ENCODE results near the gene TECPR2.
A peak's percentile ranks its signal among the peaks of the same experiment; 100 is the strongest.
"Not testable (repeated sequence)": the region's sequence is repeated elsewhere in the genome, so short reads cannot be mapped to it uniquely, and the experiment has no call there.

TECPR2 gene

DNA sequence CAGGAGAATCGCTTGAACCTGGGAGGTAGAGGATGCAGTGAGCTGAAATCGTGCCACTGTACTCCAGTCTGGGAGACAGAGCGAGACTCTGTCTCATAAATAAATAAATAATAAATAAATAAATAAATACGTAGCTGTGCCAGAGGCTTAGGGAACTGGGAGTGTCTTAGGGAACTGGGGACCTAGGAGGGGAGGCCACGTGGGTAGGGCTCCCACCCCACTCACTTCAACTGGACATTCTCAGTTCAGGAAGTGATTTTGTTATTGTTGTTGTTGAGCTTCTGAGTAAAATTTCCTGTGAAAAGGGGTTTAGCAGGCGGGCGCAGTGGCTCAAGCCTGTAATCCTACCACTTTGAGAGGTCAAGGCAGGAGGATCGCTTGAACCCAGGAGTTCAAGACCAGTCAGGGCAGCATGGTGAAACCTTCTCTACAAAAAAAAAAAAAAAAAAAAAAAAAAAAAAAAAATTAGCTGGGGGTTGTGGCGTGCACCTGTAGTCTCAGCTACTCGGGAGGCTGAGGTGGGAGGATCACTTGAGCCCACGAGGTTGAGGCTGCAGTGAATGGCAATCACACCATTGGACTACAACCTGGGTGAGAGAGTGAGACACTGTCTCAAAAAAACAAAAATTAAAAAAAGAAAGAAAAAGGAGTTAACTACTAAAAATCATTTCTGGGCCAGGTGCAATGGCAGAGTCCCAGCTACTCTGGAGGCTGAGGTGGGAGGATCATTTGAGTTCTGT, 165.9 kb downstream of the TECPR2 start:
- Histone ChIP-seq H3K4me1 (peaks cover 35% of the 10 kb centered on the region), H3K27me3 (ENCODE audit: low read depth) (no peaks in the 10 kb centered on the region), H3K9me3 (no peaks in the 10 kb centered on the region), H3K4me3 (no peak overlapping the region), H3K36me3 (replicated peaks) (no peaks in the 10 kb centered on the region)
- in situ Hi-C loops (cut with MboI; ENCODE audit: low sequenced_read_pairs), result no loop called here
- DNase-seq (ENCODE audit: low spot score in 2 of 2), result no peak

DNA sequence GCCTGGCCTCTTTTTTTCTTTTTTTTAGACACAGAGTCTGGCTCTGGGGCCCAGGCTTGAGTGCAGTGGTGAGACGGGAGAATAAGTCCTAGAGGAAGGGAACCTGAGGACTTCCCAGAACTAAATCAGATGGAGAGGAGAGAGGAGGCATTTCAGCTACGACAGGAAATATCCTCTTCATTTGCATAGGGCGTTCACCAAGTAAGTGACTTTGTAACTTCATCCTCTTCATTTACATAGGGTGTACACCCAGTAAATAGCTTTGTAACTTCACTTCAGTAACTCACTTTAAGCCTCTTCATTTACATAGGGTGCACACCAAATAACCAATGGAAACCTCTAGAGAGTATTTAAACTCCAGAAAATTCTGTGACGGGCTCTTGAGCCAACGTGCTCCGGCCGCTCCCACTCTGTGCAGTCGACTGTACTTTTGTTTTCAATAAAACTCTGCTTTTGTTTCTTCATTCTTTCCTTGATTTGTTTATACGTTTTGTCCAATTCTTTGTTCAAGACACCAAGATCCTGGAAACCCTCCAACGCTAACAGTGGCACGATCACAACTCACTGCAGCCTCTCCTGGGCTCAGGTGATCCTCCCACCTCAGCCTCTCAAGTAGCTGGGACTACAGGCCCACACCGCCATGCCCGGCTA, 168.2 kb downstream of the TECPR2 start:
- Histone ChIP-seq H3K36me3 (replicated peaks) (no peaks in the 10 kb centered on the region), H3K4me1 (peaks cover 19% of the 10 kb centered on the region), H3K9me3 (no peaks in the 10 kb centered on the region), H3K4me3 (no peak overlapping the region), H3K27me3 (ENCODE audit: low read depth) (no peaks in the 10 kb centered on the region)
- in situ Hi-C loops (cut with MboI; ENCODE audit: low sequenced_read_pairs), result no loop called here
- peak; percentile 65 to 86 for DNase-seq (ENCODE audit: low spot score in 2 of 2)

DNA sequence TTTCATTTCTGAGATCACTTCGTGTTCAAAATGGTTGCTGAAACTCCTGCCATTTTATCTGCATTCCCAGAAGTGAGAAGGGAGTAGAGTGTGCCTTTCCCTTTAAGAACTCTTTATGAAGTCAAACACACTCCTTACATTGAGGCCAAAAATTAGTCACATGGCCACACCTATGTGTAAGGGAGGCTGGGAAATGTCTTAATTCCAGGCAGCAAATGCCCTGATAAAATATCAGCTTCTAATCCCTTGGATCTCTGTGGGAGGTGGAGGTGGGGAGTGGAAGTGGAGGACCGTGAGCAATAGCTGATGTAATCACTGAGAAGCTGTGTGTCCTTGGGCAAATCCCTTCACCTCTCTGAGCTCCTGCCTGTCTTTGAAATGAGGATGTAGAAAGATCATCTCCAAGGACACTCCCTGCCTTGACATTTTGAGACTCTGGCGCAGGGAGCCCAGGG, 169.5 kb downstream of the TECPR2 start:
- Histone ChIP-seq H3K4me3 (no peak overlapping the region), H3K27me3 (ENCODE audit: low read depth) (no peaks in the 10 kb centered on the region), H3K9me3 (no peaks in the 10 kb centered on the region), H3K36me3 (replicated peaks) (no peaks in the 10 kb centered on the region), H3K4me1 (peaks cover 18% of the 10 kb centered on the region)
- in situ Hi-C loops (cut with MboI; ENCODE audit: low sequenced_read_pairs), result no loop called here
- DNase-seq (ENCODE audit: low spot score in 2 of 2), result no peak

DNA sequence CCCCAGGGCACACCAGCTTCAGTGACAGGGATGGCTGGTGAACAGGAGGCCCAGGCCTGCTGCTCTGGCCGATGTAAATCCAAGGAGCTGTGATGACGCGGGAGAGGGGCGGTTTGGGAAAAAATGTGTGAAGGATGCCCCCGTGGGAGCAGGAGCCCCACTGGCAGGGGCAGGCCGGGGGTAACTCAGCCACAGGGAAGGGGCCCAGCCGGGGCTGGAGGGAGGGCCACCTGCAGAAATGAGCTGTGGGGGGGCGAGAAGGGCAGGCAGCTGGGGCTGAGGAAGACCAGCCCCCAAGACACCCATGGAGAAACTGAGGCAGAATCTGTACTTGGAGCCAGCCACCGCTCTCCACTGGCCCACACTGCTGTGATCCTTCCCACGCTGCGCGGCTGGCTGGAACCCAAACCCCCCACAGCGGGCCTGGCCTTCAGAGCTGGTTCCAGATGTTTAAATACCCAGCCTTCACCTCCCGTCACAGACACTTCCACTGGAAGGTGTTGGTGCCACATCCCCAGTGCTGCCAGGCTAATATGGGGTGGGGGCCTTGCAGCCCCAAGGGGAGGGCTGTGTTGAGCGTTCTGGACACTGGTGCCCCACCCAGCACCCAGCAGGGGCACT, 175.3 kb downstream of the TECPR2 start:
- in situ Hi-C loops (cut with MboI; ENCODE audit: low sequenced_read_pairs), result no loop called here
- DNase-seq (ENCODE audit: low spot score in 2 of 2), result no peak
- Histone ChIP-seq H3K36me3 (replicated peaks) (no peaks in the 10 kb centered on the region), H3K4me1 (peaks cover 18% of the 10 kb centered on the region), H3K27me3 (ENCODE audit: low read depth) (no peaks in the 10 kb centered on the region), H3K4me3 (no peak overlapping the region), H3K9me3 (no peaks in the 10 kb centered on the region)

DNA sequence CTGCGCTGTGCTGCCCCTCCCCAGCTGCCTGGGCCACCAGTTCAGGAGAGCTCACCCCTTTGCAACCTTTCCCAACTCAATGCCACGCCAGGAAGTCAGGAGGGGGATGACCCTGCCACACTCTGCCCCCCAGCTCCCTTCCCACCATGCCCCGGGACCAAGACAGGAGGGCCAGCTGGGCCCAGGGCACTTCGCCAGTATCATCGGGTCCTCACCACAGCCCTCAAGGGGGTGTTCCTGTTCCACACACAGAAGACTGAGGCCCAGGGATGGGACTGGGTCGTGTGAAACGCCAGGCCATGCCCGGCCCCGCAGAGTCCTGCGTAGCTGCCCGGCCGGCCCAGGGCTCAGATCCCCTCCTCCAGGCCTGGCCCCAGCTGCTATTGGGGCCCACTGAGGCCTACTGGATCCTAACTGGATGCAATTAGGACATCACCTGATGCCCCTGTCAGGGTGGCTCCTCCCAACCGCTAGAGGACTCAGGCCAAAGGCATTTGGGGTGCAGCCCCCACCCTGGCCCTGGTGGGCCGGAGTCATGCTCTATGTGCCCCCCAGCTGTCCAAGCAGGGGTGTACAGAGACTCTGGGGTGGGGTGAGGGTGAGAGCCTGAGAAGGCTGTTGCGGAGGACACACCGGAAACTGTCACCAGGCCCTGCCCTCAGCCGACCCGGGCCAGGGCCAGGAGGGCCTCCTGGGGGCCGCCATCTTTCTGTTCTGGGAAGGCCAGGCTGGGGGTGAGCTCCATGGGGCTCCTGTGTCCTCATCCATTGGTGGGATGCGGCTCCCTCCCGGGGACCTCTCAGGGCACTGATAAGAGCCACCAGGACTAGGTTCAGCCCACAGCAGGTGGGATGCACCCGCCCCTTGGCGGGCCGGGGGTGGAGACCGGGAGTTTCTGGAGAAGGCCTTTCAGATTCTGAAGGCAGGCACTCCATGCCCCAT, 176.1 kb downstream of the TECPR2 start:
- DNase-seq (ENCODE audit: low spot score in 2 of 2), result no peak
- Histone ChIP-seq H3K4me3 (no peak overlapping the region), H3K4me1 (peaks cover 12% of the 10 kb centered on the region), H3K27me3 (ENCODE audit: low read depth) (no peaks in the 10 kb centered on the region), H3K36me3 (replicated peaks) (no peaks in the 10 kb centered on the region), H3K9me3 (no peaks in the 10 kb centered on the region)
- in situ Hi-C loops (cut with MboI; ENCODE audit: low sequenced_read_pairs), result no loop called here

DNA sequence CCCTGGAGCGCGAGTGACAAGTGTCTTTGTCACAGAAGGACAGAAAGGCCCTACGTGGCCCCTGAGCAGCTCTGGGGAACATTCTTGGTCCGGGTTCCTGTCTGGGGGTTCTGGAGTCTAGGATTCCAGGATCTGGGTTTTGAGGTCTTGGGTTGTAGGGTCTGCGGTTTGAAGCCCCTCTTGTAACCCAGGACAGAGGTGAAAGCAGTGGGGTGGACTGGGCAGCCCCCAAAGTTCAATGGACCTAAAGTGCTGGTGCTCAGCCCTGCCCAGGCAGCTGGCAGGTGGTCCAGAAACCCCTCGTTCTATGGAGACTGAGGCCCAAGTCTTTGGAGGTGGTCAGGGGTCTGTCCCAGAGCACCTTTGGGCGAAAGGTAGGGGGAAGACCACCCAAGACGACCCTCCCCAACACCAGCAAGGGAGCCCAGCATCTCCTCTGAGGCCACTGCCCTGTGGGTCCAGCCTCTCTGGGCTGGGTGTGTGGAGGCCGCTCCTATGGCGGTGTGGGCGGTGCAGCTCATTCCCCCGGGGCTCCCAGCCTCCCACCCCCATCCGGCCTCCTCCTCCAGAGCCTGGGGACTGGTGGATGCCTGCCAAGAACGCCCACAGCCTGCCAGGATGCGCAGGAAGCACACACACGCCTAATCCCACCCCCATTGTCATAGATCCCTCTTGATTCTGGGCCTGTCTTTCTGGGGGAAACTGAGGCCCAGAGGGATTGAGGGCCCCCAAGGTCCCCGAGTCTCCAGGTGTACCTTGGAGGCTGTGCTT, 177.0 kb downstream of the TECPR2 start:
- Histone ChIP-seq H3K9me3 (no peaks in the 10 kb centered on the region), H3K4me3 (no peak overlapping the region), H3K27me3 (ENCODE audit: low read depth) (no peaks in the 10 kb centered on the region), H3K36me3 (replicated peaks) (no peaks in the 10 kb centered on the region), H3K4me1 (peaks cover 12% of the 10 kb centered on the region)
- peak in 1 of 2 experiments; percentile 85 for DNase-seq (ENCODE audit: low spot score in 2 of 2)
- in situ Hi-C loops (cut with MboI; ENCODE audit: low sequenced_read_pairs), result no loop called here

DNA sequence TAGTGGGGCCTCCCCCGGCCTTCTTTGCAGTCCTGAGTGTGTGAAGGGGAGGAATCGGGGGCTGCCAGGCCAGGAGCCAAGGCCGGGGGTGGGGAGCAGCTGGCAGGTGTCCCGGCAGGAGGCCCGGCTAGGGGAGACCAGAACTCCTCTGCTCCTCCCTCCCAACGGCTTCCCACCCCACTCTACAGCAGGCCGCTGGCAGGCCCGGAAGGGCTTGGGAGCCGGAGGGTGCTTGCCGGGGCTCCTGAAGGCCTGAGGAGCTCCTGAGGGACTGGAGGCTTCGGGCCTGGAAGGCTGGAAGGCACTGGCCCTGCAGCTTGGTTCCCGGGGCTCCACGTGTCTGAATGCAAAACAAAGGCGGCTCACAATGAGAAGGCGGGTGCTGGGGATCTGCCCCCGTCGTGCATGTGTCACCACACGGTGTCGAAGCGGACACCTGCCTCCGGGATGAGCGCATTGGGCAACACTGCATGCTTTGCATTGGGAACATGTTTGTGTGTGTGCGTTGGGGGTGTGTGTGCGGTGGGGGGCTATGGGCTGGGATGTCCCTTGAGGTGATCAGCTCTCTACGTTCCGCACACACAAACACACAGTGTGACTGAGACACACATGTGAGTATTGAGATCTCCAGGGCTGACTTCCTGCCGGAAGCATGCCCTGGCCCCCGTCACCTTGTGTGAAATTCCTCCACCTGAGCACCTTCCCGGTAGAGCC, 177.7 kb downstream of the TECPR2 start:
- no peaks in the 10 kb centered on the region for H3K36me3 ChIP-seq (replicated peaks)
- no peaks in the 10 kb centered on the region for H3K9me3 ChIP-seq
- in situ Hi-C loops (cut with MboI; ENCODE audit: low sequenced_read_pairs), result no loop called here
- DNase-seq (ENCODE audit: low spot score in 2 of 2), result peak in 1 of 2 experiments; percentile 40
- H3K27me3 ChIP-seq (ENCODE audit: low read depth), result no peaks in the 10 kb centered on the region
- H3K4me1 ChIP-seq, result peaks cover 12% of the 10 kb centered on the region
- no peak overlapping the region for H3K4me3 ChIP-seq

DNA sequence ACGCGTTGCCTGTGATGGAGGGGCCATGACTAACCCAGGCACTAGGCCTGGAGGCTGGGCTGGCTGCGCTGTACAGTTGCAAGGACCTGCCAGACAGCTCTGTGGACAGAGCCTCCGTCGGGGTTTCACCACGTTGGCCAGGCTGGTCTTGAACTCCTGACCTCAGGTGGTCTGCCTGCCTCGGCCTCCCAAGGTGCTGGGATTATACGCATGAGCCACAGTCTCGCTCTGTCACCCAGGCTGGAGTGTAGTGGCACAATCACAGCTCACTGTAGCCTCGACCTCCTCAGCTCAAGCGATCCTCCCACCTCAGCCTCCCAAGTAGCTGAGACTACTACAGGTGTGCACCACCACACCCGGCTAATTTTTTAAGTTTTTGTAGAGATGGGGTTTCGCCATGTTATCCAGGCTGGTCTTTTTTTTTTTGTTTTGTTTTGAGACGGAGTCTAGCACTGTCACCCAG, 178.3 kb downstream of the TECPR2 start:
- H3K4me3 ChIP-seq; DNase-seq (ENCODE audit: low spot score in 2 of 2); in situ Hi-C loops (cut with MboI; ENCODE audit: low sequenced_read_pairs); H3K36me3 ChIP-seq (replicated peaks); H3K27me3 ChIP-seq (ENCODE audit: low read depth); H3K9me3 ChIP-seq: not testable (repeated sequence)
- H3K4me1 ChIP-seq, result peaks cover 12% of the 10 kb centered on the region

DNA sequence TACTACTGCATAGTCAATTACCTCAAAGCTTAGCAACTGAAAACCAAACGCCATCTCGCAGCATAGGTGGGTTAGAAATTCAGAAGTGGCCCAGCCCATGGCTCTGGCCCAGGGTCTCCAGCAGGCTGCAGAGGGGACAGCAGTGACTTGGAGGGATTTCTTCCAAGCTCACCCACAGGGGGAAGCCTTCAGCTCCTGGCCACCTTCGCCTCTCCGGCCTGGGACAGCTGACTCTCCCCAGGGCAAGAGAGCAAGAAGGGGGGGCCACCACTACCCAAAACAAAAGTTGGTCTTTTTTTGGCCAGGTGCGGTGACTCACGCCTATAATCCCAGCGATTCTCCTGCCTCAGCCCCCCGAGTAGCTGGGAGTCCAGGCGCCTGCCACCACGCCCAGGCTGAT, 179.0 kb downstream of the TECPR2 start:
- H3K4me1 ChIP-seq, result peaks cover 12% of the 10 kb centered on the region
- no peak overlapping the region for H3K4me3 ChIP-seq
- no peaks in the 10 kb centered on the region for H3K27me3 ChIP-seq (ENCODE audit: low read depth)
- no peaks in the 10 kb centered on the region for H3K36me3 ChIP-seq (replicated peaks)
- in situ Hi-C loops (cut with MboI; ENCODE audit: low sequenced_read_pairs), result no loop called here
- H3K9me3 ChIP-seq, result no peaks in the 10 kb centered on the region
- no peak for DNase-seq (ENCODE audit: low spot score in 2 of 2)

DNA sequence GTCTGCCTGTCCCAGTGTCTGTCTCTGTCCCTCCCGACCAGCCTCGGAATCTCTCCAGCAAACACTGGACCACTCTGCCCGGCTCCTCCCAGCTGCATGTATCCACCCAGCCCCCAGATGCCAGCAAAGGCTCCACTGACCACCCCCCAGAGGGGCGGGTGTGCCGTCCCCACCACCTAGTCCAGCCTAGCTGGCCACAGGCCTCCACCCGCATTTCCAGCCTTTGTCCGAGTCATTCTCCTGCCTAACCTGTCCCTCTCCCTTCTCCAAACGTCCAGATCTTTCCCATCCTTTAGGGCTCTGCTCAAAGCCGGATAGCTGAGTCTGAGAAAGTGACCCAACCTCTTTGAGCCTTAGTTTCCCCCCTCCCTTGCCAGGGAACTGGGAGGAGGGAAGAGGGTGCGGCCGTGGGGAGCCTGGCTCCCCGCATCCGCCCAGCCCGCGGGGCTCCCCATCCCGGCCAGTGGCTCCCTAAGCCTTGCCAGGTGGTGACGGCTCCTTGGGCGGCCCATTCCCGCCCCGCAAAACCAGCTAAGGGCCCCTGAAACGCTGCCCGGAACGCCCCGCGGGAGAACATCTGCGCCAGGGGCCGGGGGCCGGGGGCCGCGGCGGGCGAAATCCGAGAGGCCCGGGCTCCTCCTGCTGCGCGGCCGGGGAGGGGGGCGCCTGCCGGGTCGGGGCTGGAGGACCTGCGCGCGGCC, 181.5 kb downstream of the TECPR2 start:
- no peak overlapping the region for H3K4me3 ChIP-seq
- H3K36me3 ChIP-seq (replicated peaks), result no peaks in the 10 kb centered on the region
- no peaks in the 10 kb centered on the region for H3K27me3 ChIP-seq (ENCODE audit: low read depth)
- DNase-seq (ENCODE audit: low spot score in 2 of 2), result no peak
- no peaks in the 10 kb centered on the region for H3K9me3 ChIP-seq
- in situ Hi-C loops (cut with MboI; ENCODE audit: low sequenced_read_pairs), result no loop called here
- peaks cover 12% of the 10 kb centered on the region for H3K4me1 ChIP-seq

DNA sequence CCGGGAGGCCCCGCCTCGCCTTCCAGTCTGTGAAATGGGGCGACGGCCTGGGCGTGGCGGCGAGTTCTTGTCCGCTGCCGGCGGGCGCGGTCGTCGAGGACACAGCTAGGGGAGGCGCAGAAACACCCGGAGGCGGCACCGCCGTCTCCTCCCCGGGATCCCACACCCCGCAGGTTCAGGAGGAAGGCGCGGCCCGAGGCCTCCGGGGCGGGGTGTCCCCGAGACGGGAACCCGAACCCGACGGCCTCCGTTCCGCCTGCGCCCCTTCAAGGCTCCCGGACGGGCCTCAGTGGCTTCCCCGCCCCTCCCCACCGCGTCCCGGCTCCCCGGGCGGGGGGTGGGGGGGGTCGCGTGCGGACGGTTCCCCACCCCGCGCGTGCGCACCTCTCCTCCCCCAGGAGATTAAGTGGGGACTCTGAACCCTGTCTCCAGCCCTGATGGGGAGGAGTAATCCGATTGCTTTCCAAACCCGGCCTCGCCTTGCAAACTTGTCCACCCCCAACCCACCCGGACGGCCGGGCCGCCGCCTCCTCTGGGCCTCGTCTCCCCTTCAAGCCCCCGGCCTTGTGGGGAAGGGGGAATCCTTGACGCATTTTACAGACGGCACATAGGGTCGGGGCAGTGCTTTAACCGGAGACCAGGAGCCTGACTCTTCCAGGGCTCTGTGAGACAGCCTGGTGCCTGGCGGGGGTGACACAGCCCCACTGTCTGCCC, 182.2 kb downstream of the TECPR2 start:
- no peak for DNase-seq (ENCODE audit: low spot score in 2 of 2)
- in situ Hi-C loops (cut with MboI; ENCODE audit: low sequenced_read_pairs), result no loop called here
- Histone ChIP-seq H3K36me3 (replicated peaks) (no peaks in the 10 kb centered on the region), H3K4me3 (no peak overlapping the region), H3K9me3 (no peaks in the 10 kb centered on the region), H3K27me3 (ENCODE audit: low read depth) (no peaks in the 10 kb centered on the region), H3K4me1 (peaks cover 6% of the 10 kb centered on the region)
